Mesenchymal stem cell (in vitro differentiated cells and primary cell): Measurements from ENCODE around the gene LIN9. TPM values are rescaled to one million over a fixed set of nuclear protein-coding genes. Genes with fewer than 3 reads are reported as not detected.

ENCODE experiments used
- DNase-seq: peaks from one replicate; pipeline ENCODE4 v3.0.0-alpha.2; 2013
- H2AFZ ChIP-seq: one replicate; pipeline ENCODE4 v1.6.1; 2013; ENCODE audit warnings: low read depth, mild to moderate bottlenecking, control low read depth, inconsistent platforms, low read length, moderate library complexity
- H2AK5ac ChIP-seq: 2 replicates; pipeline ENCODE4 v1.6.1; 2013; ENCODE audit warnings: low read length, moderate library complexity, mild to moderate bottlenecking, inconsistent platforms; ENCODE audit not compliant: severe bottlenecking
- H2BK120ac ChIP-seq: one replicate; pipeline ENCODE4 v1.6.1; 2013; ENCODE audit warnings: low read depth, mild to moderate bottlenecking, inconsistent platforms, low read length, moderate library complexity
- H2BK12ac ChIP-seq, 2 experiments: one replicate each; pipeline ENCODE4 v1.6.1; 2013; ENCODE audit warnings: inconsistent platforms in 2 of 2, low read length in 2 of 2, mild to moderate bottlenecking in 2 of 2, moderate library complexity in 2 of 2, control low read depth in 1 of 2
- H2BK15ac ChIP-seq: one replicate; pipeline ENCODE4 v1.6.1; 2013; ENCODE audit warnings: mild to moderate bottlenecking, low read depth, inconsistent platforms; ENCODE audit not compliant: poor library complexity, severe bottlenecking
- H2BK5ac ChIP-seq: 2 replicates; pipeline ENCODE4 v1.6.1; 2013; ENCODE audit warnings: low read depth, mild to moderate bottlenecking, low read length, control low read depth, inconsistent platforms; ENCODE audit not compliant: poor library complexity, severe bottlenecking
- H3K14ac ChIP-seq, 2 experiments: one replicate each; pipeline ENCODE4 v1.6.1; 2013; ENCODE audit warnings: inconsistent platforms in 2 of 2, low read length in 2 of 2, control low read depth in 1 of 2, mild to moderate bottlenecking in 1 of 2, moderate library complexity in 1 of 2
- H3K18ac ChIP-seq, 2 experiments: one replicate each; pipeline ENCODE4 v1.6.1; 2013; ENCODE audit warnings: inconsistent platforms in 2 of 2, low read length in 2 of 2, control low read depth in 1 of 2, low read depth in 1 of 2, mild to moderate bottlenecking in 1 of 2
- H3K23ac ChIP-seq, 2 experiments: one replicate each; pipeline ENCODE4 v1.6.1; 2013; ENCODE audit warnings: inconsistent platforms in 2 of 2, low read length in 2 of 2, mild to moderate bottlenecking in 2 of 2, moderate library complexity in 2 of 2, control low read depth in 1 of 2
- H3K27ac ChIP-seq: 2 replicates; pipeline ENCODE4 v1.5.1; 2013; ENCODE audit warnings: mild to moderate bottlenecking, moderate library complexity, low read length, control low read depth, inconsistent platforms; ENCODE audit not compliant: poor library complexity, severe bottlenecking
- H3K27me3 ChIP-seq, 2 experiments: 2 replicates each; pipeline versions ENCODE4 v1.6.1 to v1.7.0; 2013; ENCODE audit warnings: low read length in 2 of 2, mild to moderate bottlenecking in 2 of 2, moderate library complexity in 2 of 2, control low read depth in 1 of 2, inconsistent platforms in 1 of 2; ENCODE audit not compliant: control insufficient read depth in 1 of 2, insufficient read depth in 1 of 2
- H3K36me3 ChIP-seq, 2 experiments: 2 replicates each; pipeline versions ENCODE4 v1.6.1 to v1.7.0; 2013; ENCODE audit warnings: low read length in 2 of 2, control low read depth in 1 of 2, inconsistent platforms in 1 of 2, low read depth in 1 of 2, mild to moderate bottlenecking in 1 of 2; ENCODE audit not compliant: insufficient read depth in 2 of 2, control insufficient read depth in 1 of 2
- H3K4ac ChIP-seq, 2 experiments: one replicate each; pipeline ENCODE4 v1.6.1; 2013; ENCODE audit warnings: inconsistent platforms in 2 of 2, low read length in 2 of 2, mild to moderate bottlenecking in 2 of 2, moderate library complexity in 2 of 2, control low read depth in 1 of 2, low read depth in 1 of 2
- H3K4me1 ChIP-seq: 2 replicates; pipeline ENCODE4 v1.6.1; 2013; ENCODE audit warnings: low read depth, low read length, control low read depth; ENCODE audit not compliant: control insufficient read depth, insufficient read depth
- H3K4me2 ChIP-seq: 2 replicates; pipeline ENCODE4 v1.6.1; 2013; ENCODE audit warnings: low read length, mild to moderate bottlenecking, inconsistent platforms; ENCODE audit not compliant: poor library complexity, severe bottlenecking
- H3K4me3 ChIP-seq, 2 experiments: 2 replicates each; pipeline versions ENCODE4 v1.5.1 to v1.7.0; 2013; ENCODE audit warnings: low read length in 2 of 2, mild to moderate bottlenecking in 2 of 2, control low read depth in 1 of 2, low read depth in 1 of 2; ENCODE audit not compliant: insufficient read depth in 1 of 2
- H3K79me1 ChIP-seq: replicated peaks from 2 replicates; pipeline ENCODE4 v1.6.1; 2013; ENCODE audit warnings: mild to moderate bottlenecking, control low read depth, low read length, inconsistent platforms; ENCODE audit not compliant: poor library complexity, severe bottlenecking
- H3K9ac ChIP-seq: 2 replicates; pipeline ENCODE4 v1.7.0; 2013; ENCODE audit warnings: mild to moderate bottlenecking, low read length, moderate library complexity
- H3K9me3 ChIP-seq: 2 replicates; pipeline ENCODE4 v1.7.0; 2013; ENCODE audit warnings: mild to moderate bottlenecking, low read length; ENCODE audit not compliant: control insufficient read depth
- H4K8ac ChIP-seq: one replicate; pipeline ENCODE4 v1.6.1; 2013; ENCODE audit warnings: inconsistent platforms, mild to moderate bottlenecking, low read length, moderate library complexity
- H4K91ac ChIP-seq: one replicate; pipeline ENCODE4 v1.6.1; 2013; ENCODE audit warnings: mild to moderate bottlenecking, low read length, inconsistent platforms
- WGBS: methylation state at CpG from one replicate; pipeline ENCODE4 v1.1.7; 2013; ENCODE audit warnings: mixed read lengths; 5-methylcytosine and 5-hydroxymethylcytosine counted together
- polyA plus RNA-seq, 2 experiments: library from polyadenylated mRNA; stranded (reverse); fragments of 200-250 nt; gene quantifications; one replicate each; pipeline ENCODE4 v1.2.3, GENCODE V29; 2013

Gene LIN9, protein sequence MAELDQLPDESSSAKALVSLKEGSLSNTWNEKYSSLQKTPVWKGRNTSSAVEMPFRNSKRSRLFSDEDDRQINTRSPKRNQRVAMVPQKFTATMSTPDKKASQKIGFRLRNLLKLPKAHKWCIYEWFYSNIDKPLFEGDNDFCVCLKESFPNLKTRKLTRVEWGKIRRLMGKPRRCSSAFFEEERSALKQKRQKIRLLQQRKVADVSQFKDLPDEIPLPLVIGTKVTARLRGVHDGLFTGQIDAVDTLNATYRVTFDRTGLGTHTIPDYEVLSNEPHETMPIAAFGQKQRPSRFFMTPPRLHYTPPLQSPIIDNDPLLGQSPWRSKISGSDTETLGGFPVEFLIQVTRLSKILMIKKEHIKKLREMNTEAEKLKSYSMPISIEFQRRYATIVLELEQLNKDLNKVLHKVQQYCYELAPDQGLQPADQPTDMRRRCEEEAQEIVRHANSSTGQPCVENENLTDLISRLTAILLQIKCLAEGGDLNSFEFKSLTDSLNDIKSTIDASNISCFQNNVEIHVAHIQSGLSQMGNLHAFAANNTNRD
- polyA plus RNA-seq (2013, experiment 1 of 2) = 1.3 TPM
- 1.5 TPM for polyA plus RNA-seq (2013, experiment 2 of 2)

DNA sequence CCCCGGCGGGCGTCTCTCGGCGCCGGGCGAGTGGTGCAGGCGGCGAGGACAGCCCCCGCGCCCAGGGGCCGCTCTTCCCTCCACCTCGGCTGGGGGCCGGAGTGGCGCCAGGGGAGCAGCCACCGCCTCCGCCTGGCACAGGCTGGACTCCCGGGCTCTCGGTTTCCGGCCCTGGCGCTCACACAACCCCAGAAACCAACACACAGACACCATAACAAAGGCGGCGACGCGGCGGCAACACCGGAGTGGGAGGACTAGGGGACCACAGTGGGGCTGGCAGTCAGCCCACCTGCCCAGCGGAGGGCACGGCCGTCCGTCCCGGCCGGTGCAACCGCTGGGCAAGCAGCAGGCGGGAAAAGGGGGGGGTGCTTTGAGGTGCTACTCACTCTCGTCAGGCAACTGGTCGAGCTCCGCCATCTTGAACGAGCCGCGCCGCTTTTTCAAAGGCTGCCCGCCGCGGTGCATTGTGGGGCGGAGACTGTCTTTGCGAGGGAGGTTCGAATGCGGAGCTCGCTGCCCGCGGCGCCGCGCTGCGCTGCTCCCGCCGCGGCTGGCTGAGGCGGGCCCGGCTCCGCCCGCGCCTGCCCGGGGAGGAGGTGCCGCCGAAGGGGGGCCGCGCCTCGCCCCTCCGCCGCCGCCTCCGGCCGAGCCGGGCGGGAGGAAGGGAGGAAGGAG is at the start of gene LIN9:
Gene LIN9, minus strand, starts transcription at position 442 of the 675 bp plus-strand sequence. Its CDS starts 25 bp downstream, at position 417.
- peak within 1 kb of the TSS in 1 of 2 experiments; percentile 92 for H2BK12ac ChIP-seq
- no peaks in the 10 kb centered on the region for H3K36me3 ChIP-seq
- peak within 1 kb of the TSS; percentile 96 to 100 for H3K4me3 ChIP-seq
- H4K8ac ChIP-seq = peak within 1 kb of the TSS; percentile 59
- H2BK5ac ChIP-seq = peak within 1 kb of the TSS; percentile 46
- no peak within 1 kb of the TSS for H2BK15ac ChIP-seq
- H4K91ac ChIP-seq = no peak within 1 kb of the TSS
- H3K4me2 ChIP-seq = peak within 1 kb of the TSS; percentile 100
- peaks cover 5% of the 10 kb centered on the region for H3K4me1 ChIP-seq
- no peaks in the 10 kb centered on the region for H3K9me3 ChIP-seq
- H3K18ac ChIP-seq = peak within 1 kb of the TSS; percentile 37 to 86
- H2AK5ac ChIP-seq = no peak within 1 kb of the TSS
- peak within 1 kb of the TSS in 1 of 2 experiments; percentile 60 for H3K4ac ChIP-seq
- H3K9ac ChIP-seq = peak within 1 kb of the TSS; percentile 92
- peak; percentile 92 for DNase-seq
- no peak within 1 kb of the TSS for H3K27ac ChIP-seq
- H3K27me3 ChIP-seq = no peaks in the 10 kb centered on the region
- peak within 1 kb of the TSS in 1 of 2 experiments; percentile 31 for H3K14ac ChIP-seq
- no peak within 1 kb of the TSS for H2BK120ac ChIP-seq
- H3K79me1 ChIP-seq = peaks cover 20% of the 10 kb centered on the region
- under 1% methylated on average over 48 of the region's 77 CpGs for WGBS
- peak within 1 kb of the TSS; percentile 98 for H2AFZ ChIP-seq
- peak within 1 kb of the TSS in 1 of 2 experiments; percentile 78 for H3K23ac ChIP-seq

- Histone ChIP-seq H3K4me3 (no peak overlapping the region), H4K8ac (no peak overlapping the region), H2BK120ac (no peak overlapping the region), H4K91ac (no peak overlapping the region), H2AK5ac (no peak overlapping the region), H3K4me1 (no peaks in the 10 kb centered on the region), H3K79me1 (peaks cover 2% of the 10 kb centered on the region), H2BK5ac (no peak overlapping the region), H3K18ac (no peak overlapping the region), H3K9me3 (no peaks in the 10 kb centered on the region), H3K27me3 (no peaks in the 10 kb centered on the region), H3K4me2 (no peak overlapping the region), H3K4ac (no peak overlapping the region), H3K27ac (no peak overlapping the region), H2BK12ac (no peak overlapping the region), H2AFZ (no peak overlapping the region), H3K36me3 (peaks cover 38 to 43% of the 10 kb centered on the region in 2 experiments), H2BK15ac (no peak overlapping the region), H3K23ac (no peak overlapping the region), H3K9ac (no peak overlapping the region), H3K14ac (no peak overlapping the region)
- DNase-seq = no peak
- 98% methylated on average over 2 of the region's 2 CpGs for WGBS
These were observed 48.5 kb upstream of the LIN9 start for GRCh38 chr1:226357416-226357815.

- peak; percentile 9 for DNase-seq
- peaks cover 28 to 30% of the 10 kb centered on the region in 2 experiments for H3K36me3 ChIP-seq
- 97% methylated on average over 6 of the region's 6 CpGs for WGBS
- no peak overlapping the region for H2BK15ac ChIP-seq
- no peak overlapping the region for H3K14ac ChIP-seq
- H2AFZ ChIP-seq = no peak overlapping the region
- H2BK12ac ChIP-seq = no peak overlapping the region
- peaks cover 2% of the 10 kb centered on the region for H3K79me1 ChIP-seq
- no peak overlapping the region for H3K4ac ChIP-seq
- no peak overlapping the region for H2BK120ac ChIP-seq
- H3K4me1 ChIP-seq = no peaks in the 10 kb centered on the region
- no peak overlapping the region for H2BK5ac ChIP-seq
- no peak overlapping the region for H4K8ac ChIP-seq
- H3K18ac ChIP-seq = no peak overlapping the region
- H3K4me2 ChIP-seq = no peak overlapping the region
- no peak overlapping the region for H3K27ac ChIP-seq
- no peak overlapping the region for H3K23ac ChIP-seq
- H3K27me3 ChIP-seq = no peaks in the 10 kb centered on the region
- no peak overlapping the region for H3K4me3 ChIP-seq
- no peak overlapping the region for H4K91ac ChIP-seq
- H2AK5ac ChIP-seq = no peak overlapping the region
- H3K9ac ChIP-seq = no peak overlapping the region
- H3K9me3 ChIP-seq = no peaks in the 10 kb centered on the region
These were observed 46.9 kb upstream of the LIN9 start for GRCh38 chr1:226355669-226356551.
